MCF 10A (cell line): ENCODE results near the gene SF1. TPM values are rescaled to one million over a fixed set of nuclear protein-coding genes. Genes with fewer than 3 reads are reported as not detected.

Experiments used
- BruUV-seq: library from RNA; stranded (reverse); fragments of 400-500 nt; replicated peaks from 2 replicates; lab custom pipeline; 2021; lab: Mats Ljungman, UMichigan
- CTCF ChIA-PET: fragments of 300-600 bp; sonication (Branson Sonifier 250); formaldehyde crosslinking; extraction: SDS; loops from one replicate; lab custom pipeline; 2021; ENCODE audit warnings: antibody characterized with exemption, inconsistent platforms; lab: Yijun Ruan, JAX
- POLR2A ChIA-PET: fragments of 300-600, 350-650 bp; sonication (Branson Sonifier 250); formaldehyde crosslinking; extraction: SDS; loops from one replicate; lab custom pipeline; 2020; ENCODE audit warnings: antibody characterized with exemption, inconsistent platforms; lab: Yijun Ruan, JAX
- DNase-seq: peaks from one replicate; pipeline ENCODE4 v3.0.0-alpha.2; 2018; ENCODE audit not compliant: unreplicated experiment
- H3K27ac Mint-ChIP-seq: one replicate; pipeline ENCODE4 v1.8.0; 2022; ENCODE audit warnings: mild to moderate bottlenecking, low read depth, mixed read lengths; ENCODE audit not compliant: unreplicated experiment
- H3K27me3 Mint-ChIP-seq: one replicate; pipeline ENCODE4 v1.8.0; 2022; ENCODE audit warnings: mixed read lengths; ENCODE audit not compliant: insufficient read depth, unreplicated experiment
- H3K36me3 Mint-ChIP-seq: one replicate; pipeline ENCODE4 v1.8.0; 2022; ENCODE audit warnings: mild to moderate bottlenecking, moderate library complexity, mixed read lengths; ENCODE audit not compliant: insufficient read depth, unreplicated experiment
- H3K4me1 Mint-ChIP-seq: one replicate; pipeline ENCODE4 v1.8.0; 2022; ENCODE audit warnings: mixed read lengths; ENCODE audit not compliant: insufficient read depth, unreplicated experiment
- H3K4me3 Mint-ChIP-seq: one replicate; pipeline ENCODE4 v1.8.0; 2022; ENCODE audit warnings: mild to moderate bottlenecking, moderate library complexity, mixed read lengths; ENCODE audit not compliant: unreplicated experiment
- H3K9me3 Mint-ChIP-seq: one replicate; pipeline ENCODE4 v1.8.0; 2022; ENCODE audit warnings: mixed read lengths; ENCODE audit not compliant: unreplicated experiment
- CTCF ChIP-seq: fragments of 200-600 bp; IDR thresholded peaks from one replicate; pipeline ENCODE4 v1.8.0; 2022; ENCODE audit warnings: antibody characterized with exemption, mild to moderate bottlenecking; ENCODE audit not compliant: unreplicated experiment
- intact Hi-C: fragments of 100-400 bp; cut with micrococcal nuclease; formaldehyde crosslinking; loops from 2 replicates; pipeline ENCODE4 v1.14.1; 2022
- total RNA-seq: library from RNA; stranded (reverse); gene quantifications from 2 replicates; pipeline ENCODE4 v1.2.3, GENCODE V29; 2022

SF1 gene
- total RNA-seq, 1 experiment from 2014 or later, result 503 TPM

GRCh38 chr11:64776875-64777274 is 1.5 kb downstream of the SF1 start:
- TSS peak; percentile 23 for BruUV-seq
- DNase-seq, result no peak
- H3K27ac Mint-ChIP-seq, result no peak overlapping the region
- no peaks in the 10 kb centered on the region for H3K27me3 Mint-ChIP-seq
- H3K4me3 Mint-ChIP-seq, result peak overlapping the region; percentile 76
- intact Hi-C loops, result no loop called here
- H3K9me3 Mint-ChIP-seq, result no peaks in the 10 kb centered on the region
- peaks cover 71% of the 10 kb centered on the region for H3K36me3 Mint-ChIP-seq
- TF ChIP-seq CTCF, result no peak
- POLR2A ChIA-PET, result interaction anchor here (0.5 to 9.8 kb wide), 10 partner anchors 10 to 1482 kb away, joined by 3 to 86 read pairs (median 5); partner anchors contain the start of genes BAD, MEN1 and PYGM
- peaks cover 13% of the 10 kb centered on the region for H3K4me1 Mint-ChIP-seq
- CTCF ChIA-PET, result interaction anchor here (0.6 to 1.8 kb wide), 5 partner anchors 9 to 329 kb away, joined by 3 to 15 read pairs (median 4); partner anchors contain the start of gene RASGRP2

GRCh38 chr11:64776425-64776824 is 1.9 kb downstream of the SF1 start:
- DNase-seq, result no peak
- intact Hi-C loops, result no loop called here
- CTCF ChIA-PET, result interaction anchor here (0.6 to 1.2 kb wide), 4 partner anchors 9 to 321 kb away, joined by 3 to 15 read pairs (median 4); partner anchors contain the start of gene RASGRP2
- BruUV-seq, result no TSS peak
- Mint-ChIP-seq H3K27ac (no peak overlapping the region), H3K27me3 (no peaks in the 10 kb centered on the region), H3K4me1 (peaks cover 13% of the 10 kb centered on the region), H3K36me3 (peaks cover 75% of the 10 kb centered on the region), H3K4me3 (peak overlapping the region; percentile 76), H3K9me3 (no peaks in the 10 kb centered on the region)
- no peak for TF ChIP-seq CTCF
- POLR2A ChIA-PET, result interaction anchor here (0.5 to 9.8 kb wide), 7 partner anchors 10 to 1120 kb away, joined by 3 to 86 read pairs (median 4); partner anchors contain the start of genes MEN1 and PYGM

GRCh38 chr11:64774144-64774543 is 4.2 kb downstream of the SF1 start:
- no peak for TF ChIP-seq CTCF
- intact Hi-C loops, result no loop called here
- no peak for DNase-seq
- no peaks in the 10 kb centered on the region for H3K9me3 Mint-ChIP-seq
- ChIA-PET POLR2A (interaction anchor here (1.4 to 9.8 kb wide), 2 partner anchors 12 to 142 kb away, joined by 3 to 86 read pairs; partner anchors contain the start of genes ATG2A and PYGM), CTCF (interaction anchor here (0.5 to 1.1 kb wide), 2 partner anchors 13 to 433 kb away, joined by 3 to 5 read pairs; no protein-coding TSS in a partner anchor)
- no TSS peak for BruUV-seq
- no peak overlapping the region for H3K27ac Mint-ChIP-seq
- peaks cover 87% of the 10 kb centered on the region for H3K36me3 Mint-ChIP-seq
- H3K27me3 Mint-ChIP-seq, result no peaks in the 10 kb centered on the region
- no peak overlapping the region for H3K4me3 Mint-ChIP-seq
- H3K4me1 Mint-ChIP-seq, result peaks cover 11% of the 10 kb centered on the region

- Mint-ChIP-seq H3K27ac (no peak overlapping the region), H3K36me3 (peaks cover 100% of the 10 kb centered on the region), H3K4me1 (peaks cover 14% of the 10 kb centered on the region), H3K4me3 (no peak overlapping the region), H3K9me3 (no peaks in the 10 kb centered on the region), H3K27me3 (no peaks in the 10 kb centered on the region)
- DNase-seq, result no peak
- POLR2A ChIA-PET, result interaction anchor here (0.6 to 9.8 kb wide), 4 partner anchors 10 to 351 kb away, joined by 3 to 86 read pairs (median 4); partner anchors contain the start of gene PYGM
- no peak for TF ChIP-seq CTCF
- CTCF ChIA-PET, result interaction anchor here (0.7 to 2.7 kb wide), 3 partner anchors 29 to 860 kb away, joined by 3 to 9 read pairs (median 5); partner anchors contain the start of gene RASGRP2
- intact Hi-C loops, result no loop called here
- no TSS peak for BruUV-seq
Measured at GRCh38 chr11:64772303-64773018, 5.9 kb downstream of the SF1 start.
